ENCODE data around the gene BABAM2.

The BABAM2 gene

GRCh38 chr2:28293416-28293815 is 402.9 kb downstream of the BABAM2 start:
- no peak for TF ChIP-seq CTCF (conservative IDR thresholded peaks at IDR 0.05; ENCODE audit: control insufficient read depth, insufficient read depth, low read depth, low read length)

GRCh38 chr2:28294451-28294850 is 403.9 kb downstream of the BABAM2 start:
- no peak overlapping the region for H3K4me3 ChIP-seq (ENCODE audit: control insufficient read depth, low read depth, low read length)
- no peak for DNase-seq (ENCODE audit: low read depth)
- no peak for TF ChIP-seq CTCF (conservative IDR thresholded peaks at IDR 0.05; ENCODE audit: control insufficient read depth, insufficient read depth, low read depth, low read length)

More at GRCh38 chr2:28293416-28293815, 402.9 kb downstream of the BABAM2 start:
- H3K4me3 ChIP-seq (ENCODE audit: control insufficient read depth, low read depth, low read length), result no peak overlapping the region
- no peak for DNase-seq (ENCODE audit: low read depth)

GRCh38 chr2:28296243-28296642 is 405.7 kb downstream of the BABAM2 start:
- TF ChIP-seq CTCF (conservative IDR thresholded peaks at IDR 0.05; ENCODE audit: control insufficient read depth, insufficient read depth, low read depth, low read length), result no peak
- DNase-seq (ENCODE audit: low read depth), result peak; percentile 80
- H3K4me3 ChIP-seq (ENCODE audit: control insufficient read depth, low read depth, low read length), result no peak overlapping the region

- H3K4me3 ChIP-seq (ENCODE audit: control insufficient read depth, low read depth, low read length), result no peak overlapping the region
- DNase-seq (ENCODE audit: low read depth), result peak; percentile 58
- no peak for TF ChIP-seq CTCF (conservative IDR thresholded peaks at IDR 0.05; ENCODE audit: control insufficient read depth, insufficient read depth, low read depth, low read length)
Observed at GRCh38 chr2:28296904-28297303, 406.4 kb downstream of the BABAM2 start.

- DNase-seq (ENCODE audit: low read depth), result no peak
- H3K4me3 ChIP-seq (ENCODE audit: control insufficient read depth, low read depth, low read length), result no peak overlapping the region
- no peak for TF ChIP-seq CTCF (conservative IDR thresholded peaks at IDR 0.05; ENCODE audit: control insufficient read depth, insufficient read depth, low read depth, low read length)
Observed at GRCh38 chr2:28297531-28297930, 407.0 kb downstream of the BABAM2 start.

- TF ChIP-seq CTCF (conservative IDR thresholded peaks at IDR 0.05; ENCODE audit: control insufficient read depth, insufficient read depth, low read depth, low read length), result no peak
- H3K4me3 ChIP-seq (ENCODE audit: control insufficient read depth, low read depth, low read length), result no peak overlapping the region
- DNase-seq (ENCODE audit: low read depth), result no peak
Observed at GRCh38 chr2:28298406-28298805, 407.9 kb downstream of the BABAM2 start.
